HepG2 (cell line): ENCODE data around the gene COASY. TPM values are rescaled to one million over a fixed set of nuclear protein-coding genes. Genes with fewer than 3 reads are reported as not detected.

Source experiments
- EED ChIP-seq: sonication (generic); formaldehyde crosslinking; IDR thresholded peaks from 2 replicates; pipeline ENCODE4 v1.5.0; 2020; ENCODE audit warnings: mild to moderate bottlenecking, missing genetic modification reagents
- ELF3 ChIP-seq: IDR thresholded peaks from 2 replicates; pipeline ENCODE4 v1.6.1; 2016; ENCODE audit warnings: missing genetic modification reagents, missing compliant biosample characterization
- FOXP1 ChIP-seq, 2 experiments: fragments of 450-650 bp in 1 of 2; IDR thresholded peaks; 2 replicates each; pipeline ENCODE4 v1.6.1; 2017 to 2018; ENCODE audit warnings: antibody characterized with exemption in 1 of 2
- HES4 ChIP-seq: sonication (generic); formaldehyde crosslinking; IDR thresholded peaks from 2 replicates; pipeline ENCODE4 v1.9.0; 2021; ENCODE audit warnings: mild to moderate bottlenecking, missing genetic modification reagents, borderline replicate concordance
- KAT8 ChIP-seq: IDR thresholded peaks from 2 replicates; pipeline ENCODE4 v1.6.1; 2016; ENCODE audit warnings: missing genetic modification reagents, missing compliant biosample characterization
- RAD51 ChIP-seq: fragments of 450-650 bp; IDR thresholded peaks from 2 replicates; pipeline ENCODE4 v1.6.1; 2016; ENCODE audit warnings: borderline replicate concordance
- RFXAP ChIP-seq: sonication (generic); formaldehyde crosslinking; IDR thresholded peaks from 2 replicates; pipeline ENCODE4 v1.4.0; 2020; ENCODE audit warnings: missing genetic modification reagents, borderline replicate concordance
- SIX1 ChIP-seq: sonication (generic); formaldehyde crosslinking; IDR thresholded peaks from 2 replicates; pipeline ENCODE4 v1.4.0; 2020; ENCODE audit warnings: missing genetic modification reagents, borderline replicate concordance
- SNRNP70 ChIP-seq: fragments of 200-400 bp; formaldehyde crosslinking; IDR thresholded peaks from 2 replicates; pipeline ENCODE4 v1.6.1; 2017; ENCODE audit warnings: mild to moderate bottlenecking, low read depth, low read length, moderate library complexity
- TP53 ChIP-seq: sonication (generic); formaldehyde crosslinking; conservative IDR thresholded peaks from 2 replicates; pipeline ENCODE4 v1.4.0; 2020; ENCODE audit warnings: missing genetic modification reagents
- WIZ ChIP-seq: sonication (generic); formaldehyde crosslinking; IDR thresholded peaks from 2 replicates; pipeline ENCODE4 v1.5.1; 2020; ENCODE audit warnings: mild to moderate bottlenecking, missing genetic modification reagents
- YY1 ChIP-seq: IDR thresholded peaks from 2 replicates; pipeline ENCODE4 v1.6.1; 2011; ENCODE audit warnings: low read length, low read depth, moderate library complexity, mild to moderate bottlenecking; ENCODE audit not compliant: insufficient read depth, insufficient replicate concordance
- ZMYM3 ChIP-seq: sonication (generic); formaldehyde crosslinking; IDR thresholded peaks from 2 replicates; pipeline ENCODE4 v1.5.1; 2020; ENCODE audit warnings: mild to moderate bottlenecking, missing genetic modification reagents
- ZNF264 ChIP-seq: sonication (generic); formaldehyde crosslinking; IDR thresholded peaks from 2 replicates; pipeline ENCODE4 v1.4.0; 2020; ENCODE audit warnings: missing genetic modification reagents
- ZNF274 ChIP-seq: sonication (generic); formaldehyde crosslinking; IDR thresholded peaks from 2 replicates; pipeline ENCODE4 v1.5.1; 2020; ENCODE audit warnings: mild to moderate bottlenecking, missing genetic modification reagents
- ZNF354B ChIP-seq: sonication (generic); formaldehyde crosslinking; IDR thresholded peaks from 2 replicates; pipeline ENCODE4 v1.8.0; 2022; ENCODE audit warnings: mild to moderate bottlenecking, missing genetic modification reagents
- ZNF383 ChIP-seq: sonication (generic); formaldehyde crosslinking; IDR thresholded peaks from 2 replicates; pipeline ENCODE4 v1.4.0; 2020; ENCODE audit warnings: missing genetic modification reagents, mild to moderate bottlenecking, borderline replicate concordance
- ZNF432 ChIP-seq: sonication (generic); formaldehyde crosslinking; IDR thresholded peaks from 2 replicates; pipeline ENCODE4 v1.5.0; 2020; ENCODE audit warnings: missing genetic modification reagents, mild to moderate bottlenecking, borderline replicate concordance
- ZNF660 ChIP-seq: sonication (generic); formaldehyde crosslinking; IDR thresholded peaks from 2 replicates; pipeline ENCODE4 v1.5.1; 2020; ENCODE audit warnings: mild to moderate bottlenecking, low read depth, missing genetic modification reagents, borderline replicate concordance
- ZNF850 ChIP-seq: sonication (generic); formaldehyde crosslinking; conservative IDR thresholded peaks from 2 replicates; pipeline ENCODE4 v1.9.0; 2021; ENCODE audit warnings: mild to moderate bottlenecking, missing genetic modification reagents
- polyA plus RNA-seq, 8 experiments: library from polyadenylated mRNA; depleted of rRNA in 3 of 8; stranded (reverse) in 7 of 8; unstranded in 1 of 8; fragments of >200 nt; fragmentation: Illumina TruSeq in 4 of 8; extraction: Trizol in 4 of 8; gene quantifications; 2 replicates each; pipeline versions ENCODE4 v1.2.1 to v1.2.3, GENCODE V29; 2011 to 2016; ENCODE audit warnings: low read depth in 4 of 8, missing spikeins in 1 of 8, mixed read lengths in 1 of 8; ENCODE audit not compliant: insufficient read depth in 1 of 8
- total RNA-seq, 5 experiments: library from RNA; depleted of rRNA; stranded (reverse); fragments of >200 nt; fragmentation: Illumina TruSeq; extraction: Trizol; gene quantifications; 2 replicates each; pipeline ENCODE4 v1.2.3, GENCODE V29; 2016; ENCODE audit warnings: low read depth in 1 of 5
- TF ChIP-seq, protein P1 (sequence below): sonication (generic); formaldehyde crosslinking; IDR thresholded peaks from 2 replicates; pipeline ENCODE4 v1.5.0; 2020; ENCODE audit warnings: mild to moderate bottlenecking, low read depth, missing genetic modification reagents, borderline replicate concordance
- TF ChIP-seq, protein P2 (sequence below): sonication (generic); formaldehyde crosslinking; IDR thresholded peaks from 2 replicates; pipeline ENCODE4 v1.4.0; 2020; ENCODE audit warnings: missing genetic modification reagents, borderline replicate concordance
- TF ChIP-seq, protein P3 (sequence below): sonication (generic); formaldehyde crosslinking; IDR thresholded peaks from 2 replicates; pipeline ENCODE4 v1.4.0; 2020; ENCODE audit warnings: mild to moderate bottlenecking, missing genetic modification reagents
- TF ChIP-seq, protein P4 (sequence below): sonication (generic); formaldehyde crosslinking; IDR thresholded peaks from 2 replicates; pipeline ENCODE4 v1.4.0; 2020; ENCODE audit warnings: missing genetic modification reagents, borderline replicate concordance

Gene COASY
- total and polyA plus RNA-seq, 2 of the 13 experiments (the other 11 are each of a cell fraction or from before 2014, with no cell fraction given) = 90.7 to 125 TPM

DNA sequence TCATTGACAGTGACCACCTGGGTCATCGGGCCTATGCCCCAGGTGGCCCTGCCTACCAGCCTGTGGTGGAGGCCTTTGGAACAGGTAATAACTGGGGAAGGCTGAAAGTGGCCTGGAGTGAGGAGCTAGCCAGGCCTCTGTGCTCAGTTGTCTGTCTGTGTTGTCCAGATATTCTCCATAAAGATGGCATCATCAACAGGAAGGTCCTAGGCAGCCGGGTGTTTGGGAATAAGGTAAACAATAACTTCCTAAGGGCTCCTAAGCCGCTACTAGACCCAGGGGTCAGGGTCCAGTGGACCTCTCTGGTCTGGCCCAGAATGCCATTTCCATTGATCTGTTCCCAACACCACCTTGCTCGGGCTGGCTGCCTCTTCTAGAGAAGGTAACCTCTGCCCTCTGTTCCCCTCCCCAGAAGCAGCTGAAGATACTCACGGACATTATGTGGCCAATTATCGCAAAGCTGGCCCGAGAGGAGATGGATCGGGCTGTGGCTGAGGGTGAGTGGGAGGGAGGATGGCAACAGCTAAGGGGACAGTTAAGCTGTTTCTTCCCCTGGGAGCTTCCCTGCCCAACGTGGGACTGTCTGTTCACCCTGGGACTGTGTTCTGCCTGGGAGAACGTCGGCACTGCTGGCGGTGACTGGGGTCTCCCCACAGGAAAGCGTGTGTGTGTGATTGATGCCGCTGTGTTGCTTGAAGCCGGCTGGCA is 3.0 kb downstream of the COASY start (continued):
- TF ChIP-seq ZNF383 (CRISPR knock-in tag) (no peak), YY1 (no peak), ZMYM3 (CRISPR knock-in tag) (0 out of 2 replicates have a peak, but pooled peaks have one; percentile 26), ZNF850 (CRISPR knock-in tag) (no peak), HES4 (CRISPR knock-in tag) (no peak), ZNF274 (CRISPR knock-in tag) (no peak), WIZ (CRISPR knock-in tag) (no peak), SIX1 (CRISPR knock-in tag) (peak; percentile 53; the same call in 1 of the 2 replicates), ZNF354B (CRISPR knock-in tag) (no peak), RAD51 (no peak), EED (CRISPR knock-in tag) (no peak), RFXAP (CRISPR knock-in tag) (peak; percentile 59; the same call in 1 of the 2 replicates), ZNF432 (CRISPR knock-in tag) (no peak), ZNF264 (CRISPR knock-in tag) (peak; percentile 21; the same call in 1 of the 2 replicates), KAT8 (CRISPR knock-in tag) (peak; percentile 88), ELF3 (CRISPR knock-in tag) (peak; percentile 56; the same call in 1 of the 2 replicates), ZNF660 (CRISPR knock-in tag) (no peak), SNRNP70 (no peak), TP53 (CRISPR knock-in tag) (no peak), FOXP1 (IDR thresholded peaks at IDR 0.05) (0 out of 2 replicates have a peak, but pooled peaks have one; percentile 30), FOXP1 (CRISPR knock-in tag; IDR thresholded peaks at IDR 0.05) (peak; percentile 78)
- TF ChIP-seq, protein P1, sequence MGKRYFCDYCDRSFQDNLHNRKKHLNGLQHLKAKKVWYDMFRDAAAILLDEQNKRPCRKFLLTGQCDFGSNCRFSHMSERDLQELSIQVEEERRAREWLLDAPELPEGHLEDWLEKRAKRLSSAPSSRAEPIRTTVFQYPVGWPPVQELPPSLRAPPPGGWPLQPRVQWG (CRISPR knock-in tag) = no peak
- TF ChIP-seq, protein P2, sequence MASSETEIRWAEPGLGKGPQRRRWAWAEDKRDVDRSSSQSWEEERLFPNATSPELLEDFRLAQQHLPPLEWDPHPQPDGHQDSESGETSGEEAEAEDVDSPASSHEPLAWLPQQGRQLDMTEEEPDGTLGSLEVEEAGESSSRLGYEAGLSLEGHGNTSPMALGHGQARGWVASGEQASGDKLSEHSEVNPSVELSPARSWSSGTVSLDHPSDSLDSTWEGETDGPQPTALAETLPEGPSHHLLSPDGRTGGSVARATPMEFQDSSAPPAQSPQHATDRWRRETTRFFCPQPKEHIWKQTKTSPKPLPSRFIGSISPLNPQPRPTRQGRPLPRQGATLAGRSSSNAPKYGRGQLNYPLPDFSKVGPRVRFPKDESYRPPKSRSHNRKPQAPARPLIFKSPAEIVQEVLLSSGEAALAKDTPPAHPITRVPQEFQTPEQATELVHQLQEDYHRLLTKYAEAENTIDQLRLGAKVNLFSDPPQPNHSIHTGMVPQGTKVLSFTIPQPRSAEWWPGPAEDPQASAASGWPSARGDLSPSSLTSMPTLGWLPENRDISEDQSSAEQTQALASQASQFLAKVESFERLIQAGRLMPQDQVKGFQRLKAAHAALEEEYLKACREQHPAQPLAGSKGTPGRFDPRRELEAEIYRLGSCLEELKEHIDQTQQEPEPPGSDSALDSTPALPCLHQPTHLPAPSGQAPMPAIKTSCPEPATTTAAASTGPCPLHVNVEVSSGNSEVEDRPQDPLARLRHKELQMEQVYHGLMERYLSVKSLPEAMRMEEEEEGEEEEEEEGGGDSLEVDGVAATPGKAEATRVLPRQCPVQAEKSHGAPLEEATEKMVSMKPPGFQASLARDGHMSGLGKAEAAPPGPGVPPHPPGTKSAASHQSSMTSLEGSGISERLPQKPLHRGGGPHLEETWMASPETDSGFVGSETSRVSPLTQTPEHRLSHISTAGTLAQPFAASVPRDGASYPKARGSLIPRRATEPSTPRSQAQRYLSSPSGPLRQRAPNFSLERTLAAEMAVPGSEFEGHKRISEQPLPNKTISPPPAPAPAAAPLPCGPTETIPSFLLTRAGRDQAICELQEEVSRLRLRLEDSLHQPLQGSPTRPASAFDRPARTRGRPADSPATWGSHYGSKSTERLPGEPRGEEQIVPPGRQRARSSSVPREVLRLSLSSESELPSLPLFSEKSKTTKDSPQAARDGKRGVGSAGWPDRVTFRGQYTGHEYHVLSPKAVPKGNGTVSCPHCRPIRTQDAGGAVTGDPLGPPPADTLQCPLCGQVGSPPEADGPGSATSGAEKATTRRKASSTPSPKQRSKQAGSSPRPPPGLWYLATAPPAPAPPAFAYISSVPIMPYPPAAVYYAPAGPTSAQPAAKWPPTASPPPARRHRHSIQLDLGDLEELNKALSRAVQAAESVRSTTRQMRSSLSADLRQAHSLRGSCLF (CRISPR knock-in tag) = no peak
- TF ChIP-seq, protein P3, sequence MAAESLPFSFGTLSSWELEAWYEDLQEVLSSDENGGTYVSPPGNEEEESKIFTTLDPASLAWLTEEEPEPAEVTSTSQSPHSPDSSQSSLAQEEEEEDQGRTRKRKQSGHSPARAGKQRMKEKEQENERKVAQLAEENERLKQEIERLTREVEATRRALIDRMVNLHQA (CRISPR knock-in tag) = no peak
- TF ChIP-seq, protein P4, sequence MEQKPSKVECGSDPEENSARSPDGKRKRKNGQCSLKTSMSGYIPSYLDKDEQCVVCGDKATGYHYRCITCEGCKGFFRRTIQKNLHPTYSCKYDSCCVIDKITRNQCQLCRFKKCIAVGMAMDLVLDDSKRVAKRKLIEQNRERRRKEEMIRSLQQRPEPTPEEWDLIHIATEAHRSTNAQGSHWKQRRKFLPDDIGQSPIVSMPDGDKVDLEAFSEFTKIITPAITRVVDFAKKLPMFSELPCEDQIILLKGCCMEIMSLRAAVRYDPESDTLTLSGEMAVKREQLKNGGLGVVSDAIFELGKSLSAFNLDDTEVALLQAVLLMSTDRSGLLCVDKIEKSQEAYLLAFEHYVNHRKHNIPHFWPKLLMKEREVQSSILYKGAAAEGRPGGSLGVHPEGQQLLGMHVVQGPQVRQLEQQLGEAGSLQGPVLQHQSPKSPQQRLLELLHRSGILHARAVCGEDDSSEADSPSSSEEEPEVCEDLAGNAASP (CRISPR knock-in tag) = peak; percentile 75; the same call in 1 of the 2 replicates
